T47D (cell line): Measurements from ENCODE around the gene BHLHA9.
"Not testable (repeated sequence)": the region's sequence is repeated elsewhere in the genome, so short reads cannot be mapped to it uniquely, and the experiment has no call there.

Experiments used
- DNase-seq, 2 experiments: peaks; one replicate each; pipeline versions ENCODE4 v3.0.0 to v3.0.0-alpha.2; 2011 to 2012; ENCODE audit warnings: low read depth in 1 of 2, low spot score in 1 of 2
- JUND ChIP-seq: IDR thresholded peaks from 2 replicates; pipeline ENCODE4 v1.6.1; 2012; ENCODE audit warnings: low read depth
- in situ Hi-C: cut with HindIII; loops from 2 replicates; pipeline ENCODE4 v1.10.0; 2016; ENCODE audit warnings: low sequenced_read_pairs, low pct_unique_long_range_greater_than_20kb

Gene BHLHA9

DNA sequence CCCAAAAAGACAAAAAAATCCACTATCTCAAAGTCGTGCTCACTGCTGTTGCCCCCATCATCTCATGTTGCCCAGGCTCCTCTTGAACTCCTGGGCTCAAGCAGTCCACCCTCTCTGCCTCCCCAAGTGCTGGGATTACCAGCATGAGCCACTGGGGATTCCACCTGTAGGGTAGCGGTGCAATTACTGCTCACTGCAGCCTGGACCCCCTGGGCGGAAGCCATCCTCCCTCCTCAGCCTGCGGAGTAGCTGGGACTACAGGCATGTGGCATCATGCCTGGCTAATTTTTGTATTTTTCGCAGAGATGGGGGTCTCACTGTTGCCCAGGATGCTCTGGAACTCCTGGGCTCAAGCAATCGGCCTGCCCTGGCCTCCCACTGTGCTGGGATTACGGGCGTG, 37.9 kb upstream of the BHLHA9 start:
- no peak for DNase-seq
- in situ Hi-C loops = no loop called here
- TF ChIP-seq JUND = no peak

DNA sequence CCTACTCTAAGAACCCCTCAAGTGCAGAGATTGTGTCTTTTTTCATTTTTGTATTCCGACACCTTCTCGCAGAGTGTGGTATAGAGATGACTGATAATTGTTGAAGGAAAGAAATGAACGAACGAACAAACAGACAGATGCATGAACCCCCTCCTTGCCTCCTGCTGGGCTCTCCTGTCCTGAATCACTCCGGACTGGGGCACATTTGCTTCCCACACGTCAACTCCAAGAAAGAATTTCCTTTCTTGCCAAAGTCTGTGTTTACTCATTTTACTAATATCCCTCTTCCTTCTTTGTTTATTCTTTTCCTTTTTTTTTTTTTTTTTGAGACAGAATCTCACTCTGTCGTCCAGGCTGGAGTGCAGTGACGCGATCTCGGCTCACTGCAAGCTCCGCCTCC, 37.5 kb upstream of the BHLHA9 start:
- in situ Hi-C loops = no loop called here
- DNase-seq = no peak
- TF ChIP-seq JUND = no peak

DNA sequence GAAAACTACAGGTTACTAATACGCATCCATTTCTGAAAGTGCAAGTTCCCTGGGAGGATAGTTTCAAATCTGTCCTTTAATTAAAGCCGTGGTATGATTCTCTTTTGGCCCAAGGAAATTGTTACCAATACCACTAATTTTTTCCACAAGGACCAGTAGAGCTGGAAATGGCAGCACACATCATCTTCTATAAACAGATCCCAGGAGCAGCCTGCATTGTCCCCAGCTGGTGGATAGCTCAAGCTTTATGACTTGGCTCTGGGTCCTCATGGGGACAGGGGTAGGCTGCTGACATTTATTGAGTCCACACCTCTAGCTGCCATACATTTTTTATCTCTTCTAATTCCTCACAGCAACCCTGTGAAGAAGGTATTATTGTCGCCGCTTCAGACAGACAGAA, 35.8 kb upstream of the BHLHA9 start:
- no peak for DNase-seq
- in situ Hi-C loops = no loop called here
- TF ChIP-seq JUND = no peak

DNA sequence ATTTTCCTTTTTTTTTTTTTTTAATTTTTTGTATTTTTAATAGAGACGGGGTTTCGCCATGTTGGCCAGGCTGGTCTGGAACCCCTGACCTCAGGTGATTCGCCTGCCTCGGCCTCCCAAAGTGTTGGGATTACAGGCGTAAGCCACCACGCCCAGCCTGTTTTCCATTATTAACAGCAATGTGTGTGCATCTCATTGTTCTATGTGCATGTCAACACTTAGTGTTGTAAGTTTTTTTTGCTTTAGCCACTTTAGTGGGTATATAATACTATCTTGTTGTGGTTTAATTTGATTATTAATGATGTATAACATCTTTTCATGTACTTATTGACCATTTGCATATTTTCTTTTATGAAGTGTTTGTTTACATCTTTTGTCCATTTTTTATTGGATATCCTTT, 32.8 kb upstream of the BHLHA9 start:
- no peak for TF ChIP-seq JUND
- in situ Hi-C loops = no loop called here
- DNase-seq = no peak

DNA sequence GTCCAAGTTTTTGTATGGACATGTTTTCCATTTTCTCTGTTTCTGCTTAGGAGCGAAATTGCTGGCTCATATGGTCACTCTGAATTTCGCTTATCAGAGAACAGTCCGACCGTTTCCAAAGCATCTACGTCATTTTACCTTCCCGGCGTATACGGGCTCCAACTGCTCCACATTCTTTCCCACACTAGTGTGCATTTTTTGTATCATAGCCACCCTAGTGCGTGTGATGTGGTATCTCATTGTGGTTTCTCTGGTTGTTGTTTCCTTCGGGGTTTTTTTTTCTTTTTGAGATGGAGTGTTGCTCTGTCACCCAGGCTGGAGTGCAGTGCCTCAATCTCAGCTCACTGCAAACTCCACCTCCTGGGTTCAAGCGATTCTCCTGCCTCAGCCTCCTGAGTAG, 31.0 kb upstream of the BHLHA9 start:
- in situ Hi-C loops = no loop called here
- TF ChIP-seq JUND = no peak
- no peak for DNase-seq

DNA sequence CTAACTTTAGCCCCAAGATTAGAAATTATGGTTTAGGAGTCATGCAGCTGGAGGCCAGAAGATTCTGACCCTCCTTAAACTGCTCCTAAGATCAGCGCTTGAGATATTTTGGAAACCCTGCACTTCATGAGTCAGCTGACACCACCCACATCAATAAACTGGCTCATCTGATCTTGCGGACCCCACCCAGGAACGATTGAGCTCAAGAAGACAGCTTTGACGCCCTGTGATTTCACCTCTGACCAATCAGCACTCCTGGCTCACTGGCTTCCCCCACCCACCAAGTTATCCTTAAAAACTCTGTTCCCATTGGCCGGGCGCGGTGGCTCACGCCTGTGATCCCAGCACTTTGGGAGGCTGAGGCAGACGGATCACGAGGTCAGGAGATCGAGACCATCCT, 29.8 kb upstream of the BHLHA9 start:
- DNase-seq, in situ Hi-C loops: not testable (repeated sequence)

DNA sequence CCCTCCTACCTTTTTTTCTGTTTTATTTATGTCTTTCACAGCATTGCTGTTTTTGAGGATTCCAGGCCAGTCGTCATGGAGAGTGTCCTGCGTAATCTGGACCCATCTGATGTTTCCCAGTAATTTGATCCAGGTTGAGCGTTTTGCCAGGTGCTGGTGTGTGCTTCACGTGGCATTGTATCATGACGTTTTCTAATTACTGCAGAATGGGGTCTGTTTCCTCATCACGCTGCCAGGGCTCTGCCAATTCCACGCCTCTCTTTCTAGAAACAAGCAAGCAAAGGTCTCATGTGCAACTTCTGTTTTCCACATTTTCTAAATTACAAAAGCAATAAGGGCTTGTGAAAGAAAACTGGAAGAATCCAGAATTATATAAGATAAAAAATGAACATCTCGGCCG, 28.3 kb upstream of the BHLHA9 start:
- no peak for TF ChIP-seq JUND
- in situ Hi-C loops = no loop called here
- DNase-seq = no peak

DNA sequence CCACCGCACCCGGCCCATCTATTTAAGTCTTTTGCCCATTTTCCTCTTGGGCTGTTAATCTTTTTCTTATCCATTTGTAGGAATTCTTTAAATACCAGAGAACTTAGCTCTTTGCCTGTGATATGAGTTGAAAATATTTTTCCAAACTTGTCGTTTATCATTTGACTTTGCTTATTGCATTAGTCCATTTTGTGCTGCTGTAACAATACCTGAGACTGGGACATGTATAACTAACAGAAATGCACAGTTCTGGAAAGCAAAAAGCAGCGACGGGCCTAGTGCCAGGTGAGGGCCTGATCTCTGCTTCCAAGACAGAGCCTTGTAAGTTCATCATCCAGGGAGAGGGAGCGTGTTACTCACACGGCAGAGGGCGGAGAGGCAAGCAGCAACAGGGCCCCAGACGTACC, 25.6 kb upstream of the BHLHA9 start:
- no peak for DNase-seq
- in situ Hi-C loops = no loop called here
- TF ChIP-seq JUND = no peak

DNA sequence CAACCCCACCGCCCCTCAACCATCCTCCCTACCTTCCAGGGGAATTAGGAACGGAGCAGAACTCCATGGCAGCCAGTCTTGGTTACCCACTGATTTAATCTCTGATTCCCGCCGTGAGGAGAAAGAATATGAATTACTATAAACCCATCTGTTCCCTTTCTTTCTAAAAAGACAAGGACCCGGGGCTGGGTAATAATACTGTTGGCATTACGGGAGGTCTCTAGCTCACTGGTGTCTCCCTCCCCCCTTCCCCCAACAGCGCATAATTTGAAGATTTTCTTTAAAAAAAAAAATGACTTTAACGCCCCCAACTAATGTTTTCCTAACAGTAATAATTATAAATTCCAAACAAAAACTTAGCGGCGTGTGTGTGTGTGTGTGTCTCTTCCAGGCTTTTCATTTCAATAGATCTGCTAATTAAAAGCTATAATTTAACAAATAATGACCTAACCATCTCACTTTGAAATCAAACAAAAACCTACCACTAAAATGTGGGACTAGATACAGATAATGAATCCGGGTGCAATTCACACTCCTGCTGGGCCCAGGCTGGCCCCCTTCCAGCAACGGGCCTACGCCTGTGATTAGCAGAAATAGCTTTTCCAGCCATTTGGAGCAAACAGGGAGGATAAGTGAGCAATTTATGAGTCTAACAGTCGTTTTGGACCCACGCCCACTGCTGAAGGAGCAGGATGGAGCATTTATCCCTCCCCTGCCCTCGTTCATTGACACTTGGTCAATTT, 18.2 kb upstream of the BHLHA9 start:
- no peak for DNase-seq
- no peak for TF ChIP-seq JUND
- in situ Hi-C loops = no loop called here

DNA sequence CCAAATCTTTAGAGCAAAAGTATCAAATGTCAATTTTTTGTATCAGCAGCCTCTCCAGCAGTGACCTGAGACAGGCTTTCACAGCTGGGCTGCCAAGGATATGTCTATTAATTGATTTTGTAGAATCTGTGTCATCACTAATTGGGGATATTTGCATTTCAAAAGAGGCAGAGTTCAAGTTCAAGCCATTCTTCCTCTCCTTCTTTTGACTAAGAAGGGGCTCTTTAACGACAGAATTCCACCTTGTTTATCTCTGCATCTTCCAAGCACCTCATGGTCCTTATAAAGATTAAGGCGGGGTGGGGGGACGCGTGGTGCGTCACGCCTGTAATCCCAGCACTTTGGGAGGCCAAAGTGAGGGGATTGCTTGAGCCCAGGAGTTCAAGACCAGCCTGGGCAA, 15.2 kb upstream of the BHLHA9 start:
- TF ChIP-seq JUND = no peak
- no peak for DNase-seq
- in situ Hi-C loops = no loop called here

DNA sequence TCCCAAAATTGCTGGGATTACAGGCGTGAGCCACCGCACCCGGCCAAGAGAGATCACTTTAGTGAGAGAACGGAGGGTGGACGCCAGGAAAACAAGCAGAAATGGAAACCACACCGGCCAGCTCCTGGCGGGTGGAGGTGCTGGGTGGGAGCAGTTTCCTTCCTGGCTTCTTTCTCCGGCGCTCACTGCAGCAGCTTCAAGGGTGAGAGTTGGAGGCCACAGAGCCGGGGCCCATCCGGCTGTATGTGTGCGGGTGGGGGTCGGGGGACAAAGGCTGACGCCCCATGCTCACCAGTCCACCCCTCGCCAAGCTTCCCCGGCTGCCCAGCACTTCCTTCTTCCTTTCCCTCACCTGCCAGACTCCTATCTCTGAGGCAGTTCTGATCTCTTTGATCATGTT, 13.5 kb upstream of the BHLHA9 start:
- DNase-seq = no peak
- no peak for TF ChIP-seq JUND

DNA sequence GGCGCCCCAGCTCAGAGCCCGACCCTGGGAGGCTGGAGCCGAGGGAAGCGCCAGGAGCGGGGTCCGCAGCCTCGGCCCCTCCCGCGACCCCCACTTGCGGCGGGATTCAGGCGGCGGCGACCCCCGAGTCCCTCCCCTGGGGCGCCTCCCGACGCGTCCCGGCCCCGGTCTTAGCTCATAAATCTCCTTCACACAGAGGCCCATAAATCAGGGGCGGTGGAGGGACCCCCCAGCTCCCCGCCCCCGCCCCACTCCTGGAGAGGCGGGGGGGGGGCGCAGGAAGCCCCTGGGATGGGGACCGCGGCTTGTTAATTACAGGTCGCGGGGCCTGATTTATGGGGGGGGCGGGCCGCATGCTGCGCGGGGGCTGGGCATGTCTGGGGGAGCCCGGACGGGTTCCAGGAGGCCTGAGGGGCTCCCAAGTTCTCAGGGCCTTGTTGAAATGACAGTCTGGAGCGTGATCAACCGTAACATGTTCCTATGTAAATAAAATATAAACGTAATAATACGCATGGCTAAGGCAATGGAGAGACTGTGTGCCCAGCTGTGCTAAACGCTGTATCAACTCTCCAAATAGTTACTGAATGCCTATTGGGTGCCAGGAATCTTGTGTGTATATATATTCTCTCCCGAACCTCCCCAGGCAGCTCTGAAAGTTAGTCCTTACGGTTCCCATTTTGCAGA, 10.0 kb upstream of the BHLHA9 start:
- in situ Hi-C loops = no loop called here
- no peak for TF ChIP-seq JUND
- no peak for DNase-seq

More for the DNA sequence above, 13.5 kb upstream of the BHLHA9 start:
- in situ Hi-C loops = no loop called here

DNA sequence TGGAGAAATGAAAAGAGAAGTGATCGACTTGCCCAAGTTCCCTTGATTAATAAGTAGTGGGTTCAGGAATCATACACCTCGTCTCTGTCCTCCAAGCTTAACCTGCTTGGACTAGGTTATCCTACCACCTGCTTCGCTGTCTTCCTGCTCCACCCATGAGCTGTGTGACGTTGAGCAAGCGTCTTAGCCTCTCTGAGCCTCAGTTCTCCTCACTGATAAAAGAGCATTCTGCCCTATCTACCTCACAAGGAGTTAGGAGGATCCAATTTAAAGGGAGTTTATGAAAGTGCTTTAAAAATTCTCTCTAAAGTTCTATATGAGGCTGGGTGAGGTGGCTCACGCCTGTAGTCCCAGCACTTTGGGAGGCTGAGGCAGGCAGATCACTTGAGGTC, 9.5 kb upstream of the BHLHA9 start:
- in situ Hi-C loops = no loop called here
- no peak for DNase-seq
- no peak for TF ChIP-seq JUND

DNA sequence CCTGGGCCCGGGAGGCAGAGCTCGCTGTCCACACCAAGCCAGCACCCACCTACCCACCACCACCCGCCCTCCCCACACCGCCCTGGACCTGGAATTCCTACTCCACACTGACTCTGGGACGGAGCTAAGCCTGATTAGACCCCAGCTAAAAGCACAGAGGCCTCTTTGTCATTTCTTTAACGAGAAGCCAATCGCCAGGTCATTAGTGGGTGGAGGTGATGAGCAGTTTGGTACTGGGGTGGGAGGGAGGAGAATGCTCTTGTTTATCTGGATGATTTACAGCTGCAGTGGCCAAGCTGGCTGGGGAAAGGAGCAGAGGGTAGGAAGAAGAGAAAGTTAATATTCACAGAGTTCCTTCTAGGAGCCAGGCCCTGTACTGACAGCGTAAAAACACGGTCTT, 6.0 kb upstream of the BHLHA9 start:
- no peak for TF ChIP-seq JUND
- DNase-seq = no peak
- in situ Hi-C loops = no loop called here
